A673 (cell line): Measurements from ENCODE around the gene MOCS1. TPM values are rescaled to one million over a fixed set of nuclear protein-coding genes. Genes with fewer than 3 reads are reported as not detected.

Source experiments
- BruUV-seq: library from RNA; stranded (reverse); fragments of 400-500 nt; replicated peaks from 2 replicates; lab custom pipeline; 2021; lab: Mats Ljungman, UMichigan
- CTCF ChIA-PET: fragments of 300-600 bp; sonication (Branson Sonifier 250); formaldehyde crosslinking; loops from one replicate; lab custom pipeline; 2022; ENCODE audit warnings: antibody characterized with exemption; lab: Charles Lee
- POLR2A ChIA-PET: fragments of 300-600 bp; sonication (Branson Sonifier 250); formaldehyde crosslinking; loops from one replicate; lab custom pipeline; 2022; ENCODE audit warnings: antibody characterized with exemption; ENCODE audit not compliant: low non-redundant PET; lab: Charles Lee
- DNase-seq: peaks from one replicate; pipeline ENCODE4 v3.0.0-alpha.2; 2015; ENCODE audit warnings: low spot score
- H3K27ac ChIP-seq: fragments of 200-600 bp; sonication (generic); 2 replicates; pipeline ENCODE4 v1.5.1; 2016; ENCODE audit warnings: mixed run types, low read depth, mild to moderate bottlenecking, mixed read lengths, antibody characterized with exemption, low read length; ENCODE audit not compliant: poor library complexity, severe bottlenecking
- H3K27me3 ChIP-seq: fragments of 200-600 bp; sonication (generic); replicated peaks from 2 replicates; pipeline ENCODE4 v1.6.1; 2017; ENCODE audit warnings: mixed run types, low read depth, mild to moderate bottlenecking, mixed read lengths, antibody characterized with exemption, low read length; ENCODE audit not compliant: insufficient read depth, poor library complexity
- H3K36me3 ChIP-seq: fragments of 200-600 bp; sonication (generic); 2 replicates; pipeline ENCODE4 v1.6.1; 2016; ENCODE audit warnings: mixed run types, mild to moderate bottlenecking, mixed read lengths, antibody characterized with exemption, low read length; ENCODE audit not compliant: insufficient read depth, poor library complexity, severe bottlenecking
- H3K4me1 ChIP-seq: fragments of 200-600 bp; sonication (generic); 2 replicates; pipeline ENCODE4 v1.6.1; 2017; ENCODE audit warnings: mixed run types, mild to moderate bottlenecking, mixed read lengths, antibody characterized with exemption, low read length; ENCODE audit not compliant: insufficient read depth, poor library complexity, severe bottlenecking
- H3K4me3 ChIP-seq: fragments of 200-600 bp; sonication (generic); 2 replicates; pipeline ENCODE4 v1.5.1; 2016; ENCODE audit warnings: low read depth, mixed run types, mild to moderate bottlenecking, mixed read lengths, low read length; ENCODE audit not compliant: poor library complexity, severe bottlenecking
- H3K9me3 ChIP-seq: fragments of 200-600 bp; sonication (generic); 2 replicates; pipeline ENCODE4 v1.6.1; 2016; ENCODE audit warnings: mixed run types, low read depth, mild to moderate bottlenecking, mixed read lengths, antibody characterized with exemption, low read length; ENCODE audit not compliant: poor library complexity, severe bottlenecking
- CTCF ChIP-seq: fragments of 300-800, 200-600 bp; sonication (generic); conservative IDR thresholded peaks from 2 replicates; pipeline ENCODE4 v1.5.1; 2017; ENCODE audit warnings: low read depth, mild to moderate bottlenecking, antibody characterized with exemption, low read length, moderate library complexity, mixed read lengths
- EZH2 ChIP-seq: fragments of 200-600 bp; sonication (generic); IDR thresholded peaks from 2 replicates; pipeline ENCODE4 v1.6.1; 2017; ENCODE audit warnings: borderline replicate concordance, low read depth, mild to moderate bottlenecking, mixed read lengths, antibody characterized with exemption, low read length; ENCODE audit not compliant: poor library complexity, severe bottlenecking
- intact Hi-C: fragments of 100-400 bp; cut with micrococcal nuclease; formaldehyde crosslinking; loops from one replicate; pipeline ENCODE4 v1.10.0; 2022; ENCODE audit not compliant: unreplicated experiment
- total RNA-seq: library from RNA; stranded (reverse); gene quantifications from 2 replicates; pipeline ENCODE4 v1.2.3, GENCODE V29; 2021

The MOCS1 gene
- total RNA-seq, 1 experiment from 2014 or later, result 2.5 TPM

- Histone ChIP-seq H3K27me3 (no peaks in the 10 kb centered on the region), H3K9me3 (no peaks in the 10 kb centered on the region), H3K36me3 (no peaks in the 10 kb centered on the region), H3K4me3 (no peak overlapping the region), H3K27ac (no peak overlapping the region), H3K4me1 (no peaks in the 10 kb centered on the region)
- intact Hi-C loops, result no loop called here
- CTCF ChIA-PET, result no interaction called here
- BruUV-seq, result no TSS peak
- DNase-seq, result no peak
- TF ChIP-seq CTCF (no peak), EZH2 (no peak)
- POLR2A ChIA-PET, result no interaction called here
These were observed 58.2 kb downstream of the MOCS1 start for GRCh38 chr6:39876111-39876510.

- ChIA-PET CTCF (no interaction called here), POLR2A (interaction anchor here (0.7 kb wide), 1 partner anchor 17 kb away, joined by 3 read pairs; no protein-coding TSS in a partner anchor)
- no TSS peak for BruUV-seq
- no peaks in the 10 kb centered on the region for H3K9me3 ChIP-seq
- no peaks in the 10 kb centered on the region for H3K36me3 ChIP-seq
- intact Hi-C loops, result no loop called here
- TF ChIP-seq EZH2 (no peak), CTCF (no peak)
- H3K27ac ChIP-seq, result no peak overlapping the region
- no peaks in the 10 kb centered on the region for H3K27me3 ChIP-seq
- no peak for DNase-seq
- no peaks in the 10 kb centered on the region for H3K4me1 ChIP-seq
- no peak overlapping the region for H3K4me3 ChIP-seq
These were observed 60.8 kb downstream of the MOCS1 start for GRCh38 chr6:39873439-39873838.

GRCh38 chr6:39870950-39871349 is 63.3 kb downstream of the MOCS1 start:
- no peak for DNase-seq
- no peaks in the 10 kb centered on the region for H3K27me3 ChIP-seq
- no peak overlapping the region for H3K4me3 ChIP-seq
- H3K9me3 ChIP-seq, result no peaks in the 10 kb centered on the region
- CTCF ChIA-PET, result no interaction called here
- H3K27ac ChIP-seq, result no peak overlapping the region
- intact Hi-C loops, result no loop called here
- TF ChIP-seq EZH2, result no peak
- TF ChIP-seq CTCF, result peak; percentile 36
- H3K36me3 ChIP-seq, result no peaks in the 10 kb centered on the region
- BruUV-seq, result no TSS peak
- POLR2A ChIA-PET, result no interaction called here
- no peaks in the 10 kb centered on the region for H3K4me1 ChIP-seq
